SK-N-MC (cell line): Measurements from ENCODE around the gene MARCHF6.

Experiments used
- EZH2 ChIP-seq: fragments of 200-600 bp; sonication (generic); IDR thresholded peaks from one replicate; pipeline ENCODE4 v1.6.1; 2017; ENCODE audit warnings: antibody characterized with exemption
- POLR2AphosphoS5 ChIP-seq: IDR thresholded peaks from 2 replicates; pipeline ENCODE4 v1.6.1; 2012; ENCODE audit warnings: mild to moderate bottlenecking, low read depth, low read length, borderline replicate concordance

DNA sequence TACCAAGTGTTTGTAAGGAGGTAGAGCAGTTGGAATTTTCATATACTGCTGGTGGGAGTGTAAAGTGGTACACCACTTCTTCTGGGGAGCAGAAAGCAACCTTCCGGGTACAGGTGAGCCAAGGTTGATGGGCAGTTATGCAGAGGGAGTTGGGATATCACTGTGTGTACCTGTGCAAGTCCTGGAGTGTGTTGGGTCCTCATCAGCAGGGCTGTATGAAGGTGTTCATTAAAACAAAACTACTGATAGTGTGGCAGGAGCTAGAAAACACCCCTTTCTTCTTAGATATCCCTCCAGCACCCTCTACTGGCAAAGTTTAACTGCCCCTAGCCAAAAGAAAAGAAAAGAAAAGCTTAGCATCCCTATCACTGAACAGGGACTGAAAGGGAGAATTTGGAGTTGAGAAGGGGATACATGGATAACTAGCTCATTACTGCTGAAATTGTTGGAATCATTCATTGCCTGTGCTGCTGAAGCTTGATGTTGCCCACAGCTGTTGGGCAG is 10.7 kb downstream of the MARCHF6 start:
- no peak for TF ChIP-seq EZH2
- TF ChIP-seq POLR2AphosphoS5 = no peak
